HTERT RPE-1 (cell line): ENCODE measurements around the gene SPOCK1.

ENCODE experiments used
- in situ Hi-C: fragments of 300-500 bp; cut with MboI; formaldehyde crosslinking; loops from 4 replicates; pipeline ENCODE4 v1.14.3; 2020; ENCODE audit warnings: low sequenced_read_pairs

SPOCK1 gene

GRCh38 chr5:137496919-137497318 lies 2.2 kb downstream of the SPOCK1 start:
- in situ Hi-C loops = no loop called here

GRCh38 chr5:137492331-137492730 lies 6.8 kb downstream of the SPOCK1 start:
- in situ Hi-C loops = no loop called here

- in situ Hi-C loops = no loop called here
These were observed 8.0 kb downstream of the SPOCK1 start for GRCh38 chr5:137491121-137491520.

- in situ Hi-C loops = no loop called here
These were observed 8.5 kb downstream of the SPOCK1 start for GRCh38 chr5:137490591-137490990.

- in situ Hi-C loops = no loop called here
These were observed 10.2 kb downstream of the SPOCK1 start for GRCh38 chr5:137488974-137489373.

GRCh38 chr5:137488516-137488915 lies 10.6 kb downstream of the SPOCK1 start:
- in situ Hi-C loops = no loop called here

- in situ Hi-C loops = no loop called here
These were observed 11.5 kb downstream of the SPOCK1 start for GRCh38 chr5:137487600-137487999.

- in situ Hi-C loops = no loop called here
These were observed 12.4 kb downstream of the SPOCK1 start for GRCh38 chr5:137486707-137487106.

- in situ Hi-C loops = no loop called here
These were observed 17.5 kb downstream of the SPOCK1 start for GRCh38 chr5:137481596-137481995.

- in situ Hi-C loops = no loop called here
These were observed 21.1 kb downstream of the SPOCK1 start for GRCh38 chr5:137478043-137478442.

- in situ Hi-C loops = no loop called here
These were observed 28.3 kb downstream of the SPOCK1 start for GRCh38 chr5:137470921-137471220.

GRCh38 chr5:137470111-137470920 lies 28.8 kb downstream of the SPOCK1 start:
- in situ Hi-C loops = no loop called here

GRCh38 chr5:137466889-137467288 lies 32.2 kb downstream of the SPOCK1 start:
- in situ Hi-C loops = no loop called here

GRCh38 chr5:137465930-137466329 lies 33.2 kb downstream of the SPOCK1 start:
- in situ Hi-C loops = no loop called here

- in situ Hi-C loops = no loop called here
These were observed 36.2 kb downstream of the SPOCK1 start for GRCh38 chr5:137462816-137463520.

GRCh38 chr5:137462265-137462590 lies 36.9 kb downstream of the SPOCK1 start:
- in situ Hi-C loops = no loop called here

- in situ Hi-C loops = no loop called here
These were observed 37.5 kb downstream of the SPOCK1 start for GRCh38 chr5:137461391-137462264.

- in situ Hi-C loops = no loop called here
These were observed 44.5 kb downstream of the SPOCK1 start for GRCh38 chr5:137454671-137455070.

- in situ Hi-C loops = no loop called here
These were observed 45.5 kb downstream of the SPOCK1 start for GRCh38 chr5:137453483-137454080.

- in situ Hi-C loops = no loop called here
These were observed 48.4 kb downstream of the SPOCK1 start for GRCh38 chr5:137450759-137451158.

- in situ Hi-C loops = no loop called here
These were observed 50.3 kb downstream of the SPOCK1 start for GRCh38 chr5:137448868-137449267.
